HG03442 (cell line): ENCODE results near the gene VILL.
"Not testable (repeated sequence)": the region's sequence is repeated elsewhere in the genome, so short reads cannot be mapped to it uniquely, and the experiment has no call there.

Source experiments
- ATAC-seq: cut with Tn5 transposase; IDR thresholded peaks from one replicate; pipeline ENCODE4 v1.9.1; 2021; ENCODE audit warnings: mild to moderate bottlenecking, moderate library complexity; ENCODE audit not compliant: unreplicated experiment

The VILL gene

DNA sequence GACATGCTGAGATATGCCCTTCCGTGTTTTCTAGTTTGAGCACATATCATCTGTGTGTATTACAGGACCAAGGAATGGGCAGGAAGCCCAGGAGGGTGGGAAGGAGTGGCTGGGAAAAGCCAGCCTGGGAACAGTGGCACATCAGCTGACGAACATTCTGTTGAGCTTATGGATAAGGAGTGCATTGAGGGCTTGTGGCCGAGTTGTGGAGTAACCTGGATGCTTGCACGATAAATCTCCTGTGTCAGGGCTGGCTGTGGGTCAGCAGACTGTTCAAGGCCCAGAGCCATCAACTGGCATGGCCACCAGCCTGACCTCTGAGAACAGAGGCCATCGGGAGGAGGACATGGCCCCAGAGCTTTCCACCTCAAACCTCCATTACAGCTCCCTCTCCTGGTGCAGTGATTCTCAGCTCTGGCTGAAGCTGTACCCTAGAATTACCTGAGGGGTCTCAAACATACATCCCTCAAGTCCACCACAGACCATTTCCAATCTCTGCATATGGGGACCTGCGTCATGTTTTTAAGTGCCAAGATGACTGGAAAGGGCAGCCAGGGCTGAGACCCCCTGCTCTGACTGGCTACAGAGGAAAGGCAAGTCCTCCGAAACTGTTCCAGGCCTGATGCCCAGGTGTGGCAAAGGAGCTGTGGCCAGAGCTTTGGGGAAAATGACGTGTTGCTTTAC, 4.8 kb upstream of the VILL start:
- no peak for ATAC-seq

DNA sequence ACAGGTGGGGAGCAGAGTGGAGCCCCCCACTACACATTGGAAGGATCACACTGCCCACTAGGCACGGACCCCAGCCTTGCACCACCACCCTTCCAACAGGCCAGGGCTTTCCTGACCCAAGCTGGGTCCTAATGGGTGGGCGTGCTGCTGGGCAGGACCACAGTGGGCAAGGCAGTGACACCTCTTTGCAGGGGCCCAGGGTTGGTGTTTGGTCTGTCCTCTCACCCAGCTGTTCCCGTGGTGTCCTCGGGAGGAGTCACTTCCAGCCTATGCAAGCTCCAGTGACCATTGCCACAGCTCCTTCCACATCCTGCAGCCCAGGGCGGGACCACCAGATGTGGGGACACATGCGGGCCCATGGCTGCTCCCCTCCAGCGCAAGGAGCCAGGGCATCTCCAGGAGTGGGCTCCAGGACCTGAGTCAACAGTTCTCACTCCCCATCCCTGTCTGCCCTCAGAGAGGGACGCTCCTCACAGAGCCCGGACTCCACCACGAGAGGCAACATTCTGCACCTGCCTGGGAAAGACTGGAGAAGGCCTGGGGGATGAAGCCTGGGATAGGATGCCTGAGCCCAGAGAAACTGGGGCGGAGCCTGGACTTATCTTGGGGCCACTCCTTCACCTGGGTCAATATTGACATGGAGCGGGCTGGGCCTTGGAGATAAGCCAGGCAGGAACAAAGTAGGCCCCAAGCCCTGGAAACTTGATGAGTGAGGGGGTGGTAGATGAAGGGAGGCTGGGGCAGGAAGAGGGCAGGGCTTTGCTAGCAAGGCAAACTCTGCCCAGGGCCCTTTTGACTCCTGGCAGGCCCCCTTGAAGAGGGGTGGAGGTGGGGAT, 3.9 kb upstream of the VILL start:
- ATAC-seq: no peak

DNA sequence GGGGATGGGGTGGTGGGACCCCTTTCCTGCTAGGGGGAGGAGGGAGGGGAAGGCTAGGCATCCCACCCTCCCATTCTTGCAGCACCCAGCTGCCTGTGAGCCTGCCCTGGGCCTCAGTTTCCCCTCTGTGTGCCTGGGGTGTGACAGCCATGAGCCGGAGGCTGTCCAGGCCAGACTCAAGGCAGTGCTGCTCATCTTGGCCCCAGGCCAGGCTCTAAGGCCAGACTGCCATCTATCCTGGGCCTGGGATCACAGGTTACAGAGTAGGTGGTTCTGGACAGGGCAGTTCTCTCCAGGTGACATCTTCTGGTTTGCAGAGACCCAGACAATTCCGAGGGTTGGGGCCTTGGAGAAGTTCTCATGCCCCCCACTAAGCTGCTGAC, 3.3 kb upstream of the VILL start:
- ATAC-seq: no peak

DNA sequence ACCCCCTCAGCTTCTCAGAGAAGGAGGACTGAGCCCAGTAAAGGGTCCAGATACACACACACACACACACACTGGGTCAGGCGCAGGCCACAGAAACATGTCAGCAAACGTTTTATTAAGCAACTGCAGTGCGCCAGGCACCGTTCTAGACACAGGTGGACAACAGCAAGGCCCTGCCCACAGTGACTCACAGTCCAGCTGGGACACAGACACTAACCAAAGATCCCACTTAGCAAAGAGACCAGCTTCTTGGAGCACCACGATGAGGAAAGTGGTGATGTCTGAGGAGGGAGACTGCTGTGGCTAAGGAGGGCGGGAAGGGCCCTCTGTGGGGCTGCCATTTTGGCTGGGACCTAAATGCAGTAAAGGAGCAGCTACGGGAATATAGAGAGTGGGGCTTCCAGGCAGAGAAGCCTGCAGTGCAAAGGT, 2.8 kb upstream of the VILL start:
- ATAC-seq: no peak

DNA sequence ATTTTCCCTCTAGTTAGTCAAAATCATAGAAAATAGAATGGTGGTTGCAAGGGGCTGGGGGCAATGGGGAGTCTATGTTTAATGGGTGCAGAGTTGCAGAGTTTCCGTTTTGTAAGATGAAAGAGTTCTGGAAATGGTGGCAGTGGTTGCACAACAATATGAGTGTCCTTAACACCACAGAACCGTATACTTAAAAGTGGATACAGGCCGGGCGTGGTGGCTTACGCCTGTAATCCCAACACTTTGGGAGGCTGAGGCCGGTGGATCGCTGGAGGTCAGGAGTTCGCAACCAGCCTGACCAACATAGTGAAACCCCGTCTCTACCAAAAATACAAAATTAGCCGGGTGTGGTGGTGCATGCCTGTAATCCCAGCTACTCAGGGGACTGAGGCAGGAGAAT, 2.2 kb upstream of the VILL start:
- ATAC-seq: not testable (repeated sequence)

DNA sequence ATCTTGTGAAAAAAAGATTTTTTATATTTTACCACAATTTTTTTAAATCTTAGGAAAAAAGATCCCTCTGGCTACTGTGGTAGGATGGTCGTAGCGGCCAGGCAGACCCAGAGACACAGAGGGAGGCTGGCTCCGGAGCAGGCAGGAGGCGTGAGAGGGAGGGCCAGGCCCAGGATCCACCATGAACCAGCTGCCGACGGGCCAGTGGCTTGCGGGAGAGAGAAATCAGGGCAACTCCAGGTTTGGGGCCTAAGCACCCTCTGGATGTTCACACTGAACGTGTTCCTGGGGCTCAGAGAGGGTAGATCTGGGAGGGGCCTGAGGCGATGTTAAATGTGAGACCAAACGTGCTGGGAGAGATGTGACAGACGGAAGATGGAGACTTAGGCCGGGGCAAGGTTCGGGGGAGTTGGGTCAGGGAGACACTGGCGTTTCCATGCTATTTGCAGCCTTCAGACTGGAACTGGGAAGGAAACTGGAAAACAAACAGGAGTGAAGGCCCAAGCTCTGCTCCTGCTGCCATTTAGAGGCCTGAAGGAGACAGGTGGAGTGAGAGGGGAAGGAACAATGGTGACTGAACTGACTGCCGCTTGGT, 1.6 kb upstream of the VILL start:
- ATAC-seq: no peak

DNA sequence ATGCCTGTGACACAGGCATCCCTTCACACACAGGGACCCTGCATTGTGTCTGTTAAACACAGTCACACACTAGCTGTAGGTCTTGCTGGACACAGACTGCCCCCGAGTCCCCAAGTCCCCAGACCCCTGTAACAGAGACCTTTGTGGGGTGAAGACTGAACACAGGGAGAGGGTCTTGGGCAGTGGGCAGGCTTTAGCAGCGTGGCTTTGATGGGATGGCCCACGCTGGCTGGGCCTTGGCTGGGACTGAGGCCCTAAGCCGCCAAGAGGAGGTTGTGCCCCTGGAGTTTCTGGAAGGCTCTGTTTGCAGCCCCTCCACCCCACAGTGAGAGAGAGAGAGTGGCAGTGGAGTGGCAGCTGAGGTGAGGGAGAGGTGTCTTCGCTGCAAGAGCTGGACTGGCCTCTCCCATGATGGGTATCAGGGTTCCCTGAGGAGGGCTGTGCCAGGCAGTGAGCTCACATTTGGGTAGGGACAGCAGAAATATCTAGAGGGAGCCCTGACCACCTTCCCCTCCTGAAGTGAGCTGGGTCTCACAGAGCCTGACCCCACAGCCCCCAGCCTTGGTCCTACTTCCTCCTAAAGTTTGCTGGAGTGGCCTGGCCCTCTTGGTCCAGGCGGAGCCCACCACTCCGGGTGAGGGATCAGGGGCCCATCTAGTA, 635 bp upstream of the VILL start:
- no peak for ATAC-seq

DNA sequence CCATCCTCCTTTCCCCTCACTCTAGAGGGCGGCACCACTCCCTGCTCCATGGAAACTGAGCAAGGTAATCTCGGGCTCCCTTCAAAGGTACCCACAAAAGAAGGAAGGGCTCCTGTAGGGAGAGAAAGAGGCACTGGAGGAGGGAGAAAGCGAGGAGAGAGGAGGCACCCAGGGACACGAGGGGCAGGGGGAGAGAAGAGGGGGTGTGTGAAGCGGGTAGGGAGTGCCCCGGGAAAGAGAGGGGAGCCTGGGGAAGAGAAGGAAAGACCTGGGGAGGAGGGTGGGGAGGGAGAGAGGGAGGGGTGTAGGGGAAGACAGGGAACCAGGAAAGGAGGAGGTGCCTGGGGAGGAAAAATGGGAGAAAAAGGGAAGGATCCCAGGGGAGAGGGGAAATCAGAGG, 523 bp downstream of the VILL start:
- no peak for ATAC-seq

DNA sequence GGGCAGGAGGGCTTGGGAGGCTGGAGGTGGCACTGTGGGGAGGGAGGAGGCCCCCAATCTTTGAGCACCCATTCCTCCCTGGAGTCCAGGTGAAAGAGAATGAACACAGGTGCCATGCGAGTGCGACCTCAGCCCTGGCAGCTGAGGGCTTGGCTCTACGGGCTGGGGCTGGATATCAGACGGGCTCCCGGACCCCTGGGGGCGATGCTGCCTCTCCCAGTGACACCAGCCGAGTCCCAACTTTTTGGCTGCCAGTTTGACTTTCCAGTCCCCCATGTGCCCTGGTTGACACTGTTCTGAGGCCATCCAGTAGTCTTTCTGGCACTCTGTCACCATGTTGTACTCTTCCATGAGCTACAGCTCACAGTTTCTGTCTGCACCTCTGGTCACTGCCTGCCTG, 1.2 kb downstream of the VILL start:
- no peak for ATAC-seq

DNA sequence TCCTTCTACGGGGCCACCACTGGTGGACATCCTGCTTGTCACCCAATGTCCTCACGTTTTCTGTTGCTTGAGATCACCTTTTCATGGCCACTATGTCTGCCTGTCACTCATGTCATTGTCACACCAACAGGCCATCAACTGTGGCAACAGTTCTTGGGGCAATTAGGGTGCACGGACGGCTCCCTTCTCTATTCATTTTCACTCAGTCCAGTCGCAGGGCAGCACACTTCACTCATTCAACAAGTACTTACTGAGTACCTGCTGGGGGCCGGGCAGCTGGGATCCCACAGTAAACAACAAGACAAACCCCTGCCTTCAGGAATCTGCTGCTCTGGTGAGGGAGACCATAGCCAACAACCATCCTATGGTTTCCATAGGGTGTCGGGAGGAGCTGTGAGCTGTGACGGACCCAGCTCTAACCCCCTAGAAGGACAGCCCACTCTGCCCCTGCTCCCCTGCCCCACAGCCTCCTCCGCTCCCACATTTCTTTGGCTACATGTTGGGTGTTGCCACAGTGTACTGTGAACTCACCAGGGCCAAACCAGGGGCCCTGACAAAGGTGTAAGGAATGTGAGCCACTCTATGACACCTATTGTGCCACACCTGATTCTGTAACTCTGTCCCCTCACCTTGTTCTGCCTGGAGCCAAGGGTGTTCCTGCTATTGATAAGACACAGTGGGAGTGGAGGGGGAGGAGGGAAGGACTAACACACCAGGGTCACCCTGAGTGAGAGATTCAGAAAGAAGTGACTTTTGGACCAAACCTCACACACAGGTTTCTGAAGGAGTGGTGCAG, 1.9 kb downstream of the VILL start:
- ATAC-seq: no peak

DNA sequence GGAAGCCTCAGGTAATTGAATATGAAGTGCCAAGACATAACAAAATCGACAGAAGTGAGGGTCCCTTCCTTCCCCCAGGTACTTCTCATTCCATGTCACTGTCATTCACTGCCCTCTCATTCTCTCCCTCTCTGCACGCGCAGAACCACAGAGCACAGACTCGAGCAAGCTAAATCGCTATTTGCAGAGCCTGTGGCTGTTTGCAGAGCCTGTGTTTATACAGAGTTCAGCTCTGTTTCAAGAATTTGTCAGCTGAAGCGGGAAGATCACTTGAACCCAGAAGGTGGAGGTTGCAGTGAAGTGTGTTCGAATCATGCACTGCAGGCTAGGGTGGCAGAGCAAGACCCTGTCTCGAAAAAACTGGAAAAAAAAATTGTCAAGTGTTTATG, 2.5 kb downstream of the VILL start:
- ATAC-seq: no peak

DNA sequence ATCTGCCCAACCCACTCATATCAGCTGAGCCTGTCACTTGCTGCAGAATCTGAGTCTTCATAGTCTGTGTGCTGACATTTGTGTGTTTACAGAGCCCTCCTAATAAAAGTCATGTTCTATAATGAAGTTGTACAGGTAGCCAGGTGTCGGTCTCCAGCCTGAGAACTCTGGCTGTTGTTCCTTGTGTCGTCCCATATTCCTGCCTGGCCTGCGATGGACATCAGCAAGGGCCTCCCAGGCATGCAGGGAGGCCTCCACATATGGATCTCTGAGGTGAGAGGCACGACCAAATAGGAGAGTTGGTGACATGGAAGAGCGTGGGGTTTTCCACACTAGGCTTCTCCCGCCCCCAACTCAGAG, 2.9 kb downstream of the VILL start:
- ATAC-seq: no peak

DNA sequence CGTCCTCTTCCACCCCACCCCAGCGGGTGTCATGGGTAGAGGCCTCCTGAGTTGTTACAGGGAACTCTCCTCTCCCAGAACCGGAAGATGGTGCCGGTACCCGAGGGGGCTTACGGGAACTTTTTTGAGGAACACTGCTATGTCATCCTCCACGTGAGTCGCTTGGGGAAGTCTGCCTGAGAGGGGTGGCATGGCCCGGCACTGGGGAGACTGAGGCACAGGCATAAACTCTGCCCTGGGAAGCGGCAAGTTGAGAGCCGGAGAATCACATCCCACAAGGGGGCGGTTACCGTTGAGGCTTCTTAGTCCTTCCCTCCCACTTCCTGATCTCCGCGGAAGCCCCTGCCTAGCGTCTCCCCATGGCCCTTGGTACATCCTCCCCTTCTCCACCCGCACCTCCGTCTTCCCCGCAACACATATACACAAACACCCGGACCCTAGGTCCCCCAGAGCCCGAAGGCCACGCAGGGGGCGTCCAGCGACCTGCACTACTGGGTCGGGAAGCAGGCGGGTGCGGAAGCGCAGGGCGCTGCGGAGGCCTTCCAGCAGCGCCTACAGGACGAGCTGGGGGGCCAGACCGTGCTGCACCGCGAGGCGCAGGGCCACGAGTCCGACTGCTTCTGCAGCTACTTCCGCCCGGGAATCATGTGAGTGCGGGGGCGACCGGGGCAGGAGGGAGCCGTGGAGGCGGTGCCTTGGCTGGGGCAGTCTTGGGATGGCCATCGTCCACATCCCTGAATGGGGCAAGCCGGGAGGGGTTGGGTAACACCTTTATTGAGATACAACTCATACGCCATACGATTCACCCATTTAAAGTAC, 3.4 kb downstream of the VILL start:
- ATAC-seq: peak; percentile 51

DNA sequence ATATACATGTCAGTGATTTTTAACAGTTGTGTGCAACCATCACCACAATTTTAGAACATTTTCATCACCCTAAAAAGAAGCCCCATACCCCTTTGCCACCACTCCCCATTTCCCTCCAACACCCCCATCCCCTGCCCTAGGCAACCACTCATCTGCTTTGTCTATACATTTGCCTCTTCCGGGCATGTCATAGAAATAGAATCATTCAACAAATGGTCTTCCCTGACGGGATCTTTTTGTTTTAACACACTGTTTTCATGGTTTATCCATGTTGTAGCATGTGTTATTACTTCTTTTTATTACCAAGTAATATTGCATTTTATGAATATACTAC, 4.0 kb downstream of the VILL start:
- no peak for ATAC-seq

DNA sequence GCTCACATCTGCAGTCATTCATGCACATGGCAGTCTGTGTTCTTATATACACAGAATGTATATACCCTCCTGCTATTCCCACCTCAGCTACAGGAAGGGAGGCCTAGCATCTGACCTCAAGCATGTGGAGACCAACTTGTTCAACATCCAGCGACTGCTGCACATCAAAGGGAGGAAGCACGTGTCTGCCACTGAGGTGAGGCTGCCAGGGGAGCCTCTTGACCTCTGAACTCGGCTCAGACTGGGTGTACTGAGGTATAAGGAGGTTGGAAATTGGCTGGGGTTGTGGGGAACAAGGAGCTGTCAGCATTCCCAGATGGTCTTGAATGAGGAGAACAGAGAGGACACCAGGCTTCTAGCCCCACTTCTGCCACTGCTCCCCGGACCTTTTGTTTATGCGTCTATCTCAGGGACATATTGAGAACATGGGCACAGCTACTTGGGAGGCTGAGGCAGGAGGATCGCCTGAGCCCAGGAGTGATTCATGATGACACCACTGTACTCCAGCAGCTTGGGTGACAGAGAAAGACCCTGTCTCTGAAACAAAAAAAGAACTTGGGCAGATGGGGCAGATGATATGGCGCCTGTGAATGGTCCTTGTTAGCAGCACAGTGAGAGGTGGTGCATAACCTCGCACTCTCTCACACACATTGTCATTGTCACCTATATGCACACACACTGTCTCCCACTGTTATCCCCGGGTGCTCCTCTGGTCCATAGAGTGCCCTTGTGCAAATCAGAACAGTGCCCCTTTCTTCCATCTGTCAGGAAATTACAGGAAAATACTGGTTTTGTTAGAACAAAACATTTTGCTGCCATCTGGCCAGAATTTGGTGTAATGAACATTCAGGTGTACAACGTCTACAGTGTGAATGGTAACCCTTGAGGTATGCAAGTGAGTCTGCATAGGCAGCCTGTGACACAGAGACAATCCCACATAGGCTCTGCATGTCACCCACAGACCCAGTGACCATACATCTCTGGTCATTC, 5.4 kb downstream of the VILL start:
- no peak for ATAC-seq

DNA sequence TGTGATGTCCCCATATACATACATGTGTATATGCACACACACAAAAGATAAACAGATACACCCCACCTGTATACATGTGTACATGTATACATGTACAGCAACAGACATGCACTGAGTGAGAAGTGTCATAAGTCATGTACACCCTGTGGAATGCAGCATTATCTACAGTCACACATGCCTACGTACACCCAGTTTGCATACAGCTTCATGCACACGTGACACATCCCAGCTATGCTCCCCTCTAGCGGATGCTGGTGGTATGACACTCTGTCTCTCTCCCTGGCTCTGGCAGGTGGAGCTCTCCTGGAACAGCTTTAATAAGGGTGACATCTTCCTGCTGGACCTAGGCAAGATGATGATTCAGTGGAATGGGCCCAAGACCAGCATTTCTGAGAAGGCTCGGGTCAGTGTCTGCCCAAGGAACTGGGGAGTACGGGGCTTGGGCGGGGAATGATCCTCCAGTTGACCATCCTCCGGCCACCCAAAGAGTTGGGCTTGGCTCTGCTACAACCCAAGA, 6.3 kb downstream of the VILL start:
- ATAC-seq: peak; percentile 58

DNA sequence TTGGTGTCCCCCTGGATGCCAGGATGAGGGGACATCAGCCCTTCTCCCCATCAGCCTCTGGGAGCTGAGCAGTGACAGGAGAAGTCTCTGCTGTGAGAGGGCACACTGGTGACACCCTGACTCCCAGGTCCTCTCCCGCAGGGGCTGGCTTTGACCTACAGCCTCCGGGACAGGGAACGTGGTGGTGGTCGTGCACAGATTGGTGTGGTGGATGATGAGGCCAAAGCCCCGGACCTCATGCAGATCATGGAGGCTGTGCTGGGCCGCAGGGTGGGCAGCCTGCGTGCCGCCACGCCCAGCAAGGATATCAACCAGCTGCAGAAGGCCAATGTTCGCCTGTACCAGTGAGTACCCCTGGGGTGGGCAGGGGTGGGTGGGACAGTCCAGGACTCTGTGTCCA, 6.8 kb downstream of the VILL start:
- ATAC-seq: no peak

DNA sequence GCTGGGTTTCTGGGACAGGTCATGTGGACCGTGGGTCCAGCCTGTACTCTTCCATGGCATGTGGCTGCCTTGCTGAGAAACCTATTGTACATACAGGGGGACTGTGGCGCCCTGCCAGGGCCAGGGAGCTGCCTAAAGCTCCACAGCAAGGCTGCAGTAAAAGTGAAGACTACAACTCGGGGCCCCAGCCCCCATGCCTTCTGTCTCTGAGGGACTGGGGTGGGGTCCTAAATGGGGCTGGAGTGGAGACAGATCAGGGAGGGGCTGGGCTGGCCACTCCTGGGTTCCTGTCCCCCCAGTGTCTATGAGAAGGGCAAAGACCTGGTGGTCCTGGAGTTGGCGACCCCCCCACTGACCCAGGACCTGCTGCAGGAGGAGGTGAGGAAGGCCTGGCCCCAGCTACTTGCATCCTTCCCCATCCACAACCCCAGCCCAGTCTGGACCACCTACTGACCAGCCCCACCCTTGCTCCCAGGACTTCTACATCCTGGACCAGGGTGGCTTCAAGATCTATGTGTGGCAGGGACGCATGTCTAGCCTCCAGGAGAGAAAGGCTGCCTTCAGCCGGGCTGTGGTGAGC, 7.3 kb downstream of the VILL start:
- ATAC-seq: no peak
